Hippocampal formation (tissue), 2 donors: ENCODE results near the gene CHD9NB.

Experiments used
- DNase-seq, 2 donors: peaks; one replicate each; lab custom pipeline; 2025; lab: John Stamatoyannopoulos, UW

CHD9NB gene

DNA sequence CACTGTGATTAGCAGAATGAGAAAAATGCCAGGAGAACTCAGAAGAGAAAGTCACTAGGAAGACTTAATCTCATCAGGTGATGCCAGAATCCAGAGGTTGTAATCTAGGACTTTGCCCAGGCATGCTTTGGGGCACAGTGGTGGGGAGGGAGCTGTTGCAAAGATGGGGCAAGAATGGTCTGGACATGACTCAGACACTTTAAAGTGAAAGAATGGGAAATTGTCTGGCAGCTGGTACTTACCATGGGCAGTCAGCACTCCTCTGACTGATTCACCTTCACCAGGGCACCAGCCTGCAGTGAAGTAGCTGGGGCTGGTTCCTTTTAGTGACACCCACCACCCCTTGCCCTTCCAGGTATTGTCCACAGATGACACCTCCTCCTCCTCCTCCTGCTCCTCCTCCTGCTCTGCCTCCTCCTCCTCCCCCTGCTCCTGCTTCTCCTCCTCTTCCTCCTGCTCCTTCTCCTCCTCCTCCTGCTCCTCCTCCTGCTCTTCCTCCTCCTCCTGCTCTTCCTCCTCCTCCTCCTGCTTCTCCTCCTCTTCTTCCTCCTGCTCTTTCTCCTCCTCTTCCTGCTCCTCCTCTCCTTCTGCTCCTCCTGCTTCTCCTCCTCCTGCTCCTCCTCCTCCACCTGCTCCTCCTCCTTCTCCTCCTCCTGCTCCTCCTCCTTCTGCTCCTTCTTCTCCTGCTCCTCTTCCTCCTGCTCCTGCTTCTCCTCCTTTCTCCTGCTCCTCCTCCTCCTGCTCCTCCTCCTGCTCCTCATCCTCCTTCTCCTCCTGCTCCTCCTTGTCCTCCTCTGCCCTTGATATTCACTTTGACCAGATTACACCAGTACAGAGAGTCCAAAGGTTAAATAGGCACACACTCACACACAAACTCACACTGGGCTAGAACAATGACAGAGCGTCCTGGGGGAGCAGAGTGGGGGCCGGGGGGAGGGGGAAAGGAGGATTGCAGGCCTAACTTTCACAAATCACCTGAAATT is at the start of gene CHD9NB:
Gene CHD9NB, minus strand, starts transcription at position 379 of the 983 bp plus-strand sequence. CDS start 8,739 bp downstream, outside the sequence.
- no peak for DNase-seq

DNA sequence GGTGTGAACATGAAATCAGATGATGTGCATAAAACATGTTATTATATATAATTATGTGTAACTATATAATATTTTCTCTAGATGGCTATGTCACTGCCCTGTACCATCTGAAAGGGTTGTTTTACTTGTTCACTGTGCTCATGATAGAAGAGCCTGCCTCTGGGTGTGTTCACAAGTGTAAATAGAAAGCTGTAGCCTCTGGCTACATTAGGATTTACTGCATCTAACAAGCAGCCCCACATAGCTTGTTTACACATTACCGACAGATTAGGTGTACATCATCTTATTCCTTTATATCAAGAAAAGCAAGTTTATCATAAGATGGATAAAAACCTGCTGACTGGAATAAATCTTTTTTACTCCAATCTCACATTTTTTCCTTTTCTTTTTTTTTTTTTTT is 48.2 kb upstream of the CHD9NB start:
- no peak for DNase-seq

DNA sequence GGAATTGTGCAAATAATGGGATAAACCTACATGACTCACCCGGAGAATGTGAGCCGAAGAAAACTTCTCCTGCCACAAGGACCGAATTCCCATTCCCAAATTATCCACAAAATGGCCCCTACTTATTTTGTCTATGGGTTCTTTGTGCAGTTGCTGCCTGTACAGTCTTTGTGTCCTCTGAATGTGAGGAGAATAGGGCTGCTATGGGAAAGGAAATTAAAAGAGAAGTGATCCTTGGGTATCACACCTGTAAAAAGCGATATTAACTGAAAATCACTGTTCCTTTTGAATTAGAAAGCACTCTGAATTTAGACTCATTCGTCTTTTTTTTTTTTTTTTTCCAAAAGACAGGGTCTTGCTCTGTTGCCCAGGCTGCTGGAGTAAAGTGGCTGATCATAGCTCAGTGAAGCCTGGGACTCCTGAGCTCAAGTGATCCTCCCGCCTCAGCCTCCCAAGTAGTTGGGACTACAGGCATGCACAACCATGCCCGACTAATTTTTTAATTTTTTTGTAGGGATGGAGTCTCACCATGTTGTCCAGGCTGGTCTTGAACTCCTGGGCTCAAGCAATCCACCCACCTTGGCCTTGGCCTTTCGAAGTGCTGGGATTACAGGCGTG is 47.5 kb upstream of the CHD9NB start:
- no peak for DNase-seq

DNA sequence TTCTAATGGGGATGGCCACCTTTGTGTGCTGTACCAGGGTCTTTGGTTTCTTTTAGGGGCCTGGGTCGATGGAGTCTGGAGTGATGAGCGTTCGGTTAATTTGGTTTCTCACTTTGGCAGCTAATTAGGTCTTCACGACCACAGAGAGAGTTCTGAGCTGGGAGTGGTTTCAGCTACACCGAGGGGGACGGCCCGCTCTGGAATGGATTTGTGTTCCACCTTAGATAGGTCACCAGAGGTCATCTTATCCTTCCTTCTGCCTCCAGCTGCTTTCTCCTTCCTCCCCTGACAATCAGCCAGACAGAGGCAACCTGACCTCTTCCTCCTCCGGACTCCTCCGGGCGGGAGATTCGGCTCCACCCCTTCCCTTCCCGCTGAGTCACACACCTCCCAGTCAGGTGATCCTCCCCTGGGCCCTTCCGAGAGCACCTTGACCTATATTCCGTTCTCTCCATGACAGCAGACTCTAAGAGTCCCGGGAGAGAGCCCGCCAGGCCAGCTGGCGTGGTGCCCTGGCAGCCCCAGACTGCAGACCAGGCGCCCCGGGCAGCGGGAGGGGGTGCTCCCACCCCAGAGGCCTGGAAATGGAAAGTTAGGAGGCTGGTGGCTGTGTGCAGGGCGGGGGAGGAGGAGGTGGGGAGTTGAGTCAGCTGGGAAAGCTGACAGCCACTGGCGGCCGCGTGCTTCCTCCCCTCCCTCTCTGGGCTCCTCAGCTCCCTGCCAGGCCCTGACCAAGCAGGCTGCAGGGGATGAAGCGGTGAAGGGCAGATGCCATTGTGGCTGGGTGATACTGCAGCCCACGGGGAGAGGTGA is 46.8 kb upstream of the CHD9NB start:
- DNase-seq: peak; percentile 86 to 87

DNA sequence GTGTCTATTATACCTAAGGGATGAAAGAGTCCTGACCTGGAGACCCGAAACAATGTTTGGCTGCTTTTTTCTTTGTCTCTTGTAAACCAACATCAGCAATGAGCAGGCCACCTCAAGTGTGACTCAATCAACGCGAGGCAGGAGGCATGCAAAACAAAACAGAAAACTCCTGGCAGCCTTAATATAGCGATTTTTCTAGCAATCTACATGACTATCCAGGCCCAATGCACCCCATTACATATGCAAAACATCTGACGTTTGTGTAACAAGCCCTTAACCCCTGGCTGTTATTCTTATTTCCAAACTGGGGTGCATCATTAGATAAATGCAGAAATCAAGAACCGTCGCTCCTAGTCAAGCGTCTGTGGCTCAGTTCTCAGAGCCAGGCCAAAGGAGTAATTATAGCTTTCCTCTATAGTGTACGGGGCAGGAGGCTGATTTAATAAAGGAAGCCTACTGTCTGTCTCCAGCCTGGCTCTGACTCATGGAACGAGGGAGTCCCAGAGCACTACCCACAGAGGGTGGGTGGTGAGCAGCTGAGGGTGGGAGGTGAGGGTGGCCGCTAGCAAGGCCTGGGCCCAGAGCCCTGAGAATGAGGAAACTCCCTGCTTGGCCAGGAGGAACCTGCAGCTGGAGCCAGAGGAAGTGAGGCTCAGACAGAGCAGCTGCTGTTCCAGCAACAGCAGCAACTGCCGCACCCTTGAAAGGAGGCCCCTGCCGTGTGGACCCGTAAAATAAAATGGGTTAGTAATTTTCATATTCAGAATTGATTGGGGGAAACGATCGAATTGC is 46.0 kb upstream of the CHD9NB start:
- peak; percentile 58 to 60 for DNase-seq

DNA sequence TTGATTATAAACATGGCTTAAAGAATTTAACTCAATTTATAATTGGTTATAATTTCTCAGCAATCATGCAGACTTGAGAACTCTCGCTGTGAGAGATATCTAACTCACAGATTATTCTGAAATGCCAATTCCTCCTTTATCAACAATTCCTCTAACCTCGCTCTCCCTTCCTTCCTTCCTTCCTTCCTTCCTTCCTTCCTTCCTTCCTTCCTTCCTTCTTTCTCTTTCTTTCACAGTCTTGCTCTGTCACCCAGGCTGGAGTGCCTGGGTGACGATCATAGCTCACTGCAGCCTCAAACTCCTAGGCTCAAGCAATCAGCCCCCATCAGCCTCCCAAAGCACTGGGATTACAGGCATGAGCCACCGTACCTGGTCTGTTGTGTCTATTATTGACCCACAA is 44.5 kb upstream of the CHD9NB start:
- no peak for DNase-seq

DNA sequence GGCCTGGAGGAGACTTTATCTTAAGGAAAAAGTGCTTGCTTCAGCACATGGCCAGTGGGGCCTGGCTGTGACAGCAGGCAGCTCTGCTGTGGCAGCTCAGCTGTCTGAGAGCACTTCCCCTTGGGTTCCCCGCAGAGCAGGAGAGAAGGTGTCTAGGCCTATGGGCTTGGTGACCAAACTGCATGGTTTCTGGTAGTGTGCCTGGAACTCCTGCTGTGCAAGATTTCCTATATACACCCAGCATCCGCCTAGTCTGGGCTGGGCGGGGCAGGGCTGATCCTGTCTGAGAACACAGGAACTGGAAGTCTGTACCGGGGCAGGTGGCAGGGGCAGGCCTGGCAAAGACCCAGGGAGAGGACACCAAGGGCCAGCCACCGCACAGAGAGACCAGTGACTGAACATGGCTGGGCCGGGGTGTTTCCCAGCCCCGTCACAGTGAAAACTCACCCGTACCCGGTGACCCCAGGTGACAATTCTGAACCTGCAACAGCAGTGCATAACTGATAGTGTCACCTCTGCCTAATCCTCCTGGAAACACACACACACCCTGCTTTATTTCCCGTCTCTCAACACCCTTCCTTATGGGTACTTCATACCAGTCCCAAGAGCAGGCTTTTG is 41.4 kb upstream of the CHD9NB start:
- peak in 1 of 2 donors; percentile 58 for DNase-seq

DNA sequence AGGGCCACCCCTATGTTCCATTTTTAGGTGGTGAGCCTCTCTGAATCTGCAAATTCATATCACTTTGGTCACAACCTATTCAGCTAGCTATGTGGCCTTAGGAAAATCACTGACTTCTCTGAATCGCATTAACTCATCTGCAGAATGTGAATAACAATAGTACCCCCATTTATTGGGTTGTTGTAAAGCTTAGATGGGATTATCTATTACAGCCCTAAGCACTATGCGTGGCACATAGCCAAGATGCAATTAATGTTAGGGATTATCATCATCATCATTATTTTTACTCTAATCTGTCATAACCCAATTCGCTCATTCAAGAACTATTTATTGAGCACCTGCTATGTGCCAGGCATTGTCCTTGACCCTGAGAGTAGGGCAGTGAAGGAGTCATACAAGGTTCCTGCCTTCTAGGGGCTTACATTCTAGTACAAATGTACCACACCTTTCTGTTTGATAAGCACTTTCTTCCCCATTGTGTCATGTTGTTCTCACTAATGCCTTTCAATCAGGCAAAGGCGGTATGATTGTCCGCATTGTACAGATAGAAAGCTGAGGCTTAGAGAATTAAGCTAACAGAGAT is 40.6 kb upstream of the CHD9NB start:
- no peak for DNase-seq

DNA sequence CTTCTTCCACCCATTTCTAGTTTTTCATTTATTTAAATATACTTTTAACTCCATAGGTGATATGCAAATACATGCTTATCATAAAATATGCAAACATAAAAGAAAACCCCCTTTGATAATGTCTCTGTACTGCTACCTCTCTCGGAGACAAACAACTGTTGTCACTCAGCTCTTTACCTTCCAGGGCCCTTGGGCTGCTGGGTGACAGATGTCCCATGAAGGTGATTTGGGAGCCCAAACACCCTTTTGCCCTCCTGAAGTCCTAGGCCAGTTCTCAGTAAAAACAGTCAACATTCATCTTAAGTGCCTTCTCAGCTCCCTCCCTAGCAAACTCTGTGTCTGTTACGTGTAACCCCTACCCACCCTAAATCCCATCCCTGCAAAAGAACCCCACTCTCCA is 39.6 kb upstream of the CHD9NB start:
- no peak for DNase-seq

DNA sequence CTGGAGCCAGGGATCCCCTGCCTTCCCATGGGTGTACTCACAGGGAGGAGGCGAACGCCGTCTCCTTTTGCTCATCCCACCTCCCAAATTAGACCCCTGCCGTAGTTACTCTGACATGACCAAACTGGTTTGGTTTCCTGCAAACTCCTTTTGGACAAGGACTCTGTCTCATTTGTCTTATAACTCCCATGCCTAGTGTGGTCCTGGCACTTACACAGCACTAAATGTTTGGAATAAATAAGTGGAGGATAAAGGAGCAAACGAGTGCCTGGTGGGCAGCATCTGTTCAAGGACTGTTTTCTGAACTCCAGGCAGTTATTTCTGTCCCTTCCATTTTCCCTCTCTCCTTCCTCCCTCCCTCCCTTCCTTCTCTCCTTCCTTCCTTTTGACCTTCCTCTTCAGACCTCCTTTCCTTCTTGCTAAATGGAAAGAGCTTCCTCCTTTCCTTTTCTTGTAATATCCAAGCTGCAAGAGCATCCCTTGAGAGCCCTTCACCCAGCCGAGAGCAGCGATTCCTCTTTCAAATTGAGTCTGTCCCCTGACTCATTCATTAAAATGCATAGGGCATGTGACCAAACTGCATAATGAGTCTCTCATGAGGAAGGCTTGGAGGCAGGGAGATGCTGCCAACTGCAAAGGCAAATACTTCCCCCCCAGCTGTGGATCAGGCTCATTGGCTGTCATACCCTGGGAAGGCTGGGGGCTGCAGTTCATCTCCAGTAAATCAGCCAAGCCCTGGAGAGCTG is 38.9 kb upstream of the CHD9NB start:
- peak; percentile 77 to 91 for DNase-seq

DNA sequence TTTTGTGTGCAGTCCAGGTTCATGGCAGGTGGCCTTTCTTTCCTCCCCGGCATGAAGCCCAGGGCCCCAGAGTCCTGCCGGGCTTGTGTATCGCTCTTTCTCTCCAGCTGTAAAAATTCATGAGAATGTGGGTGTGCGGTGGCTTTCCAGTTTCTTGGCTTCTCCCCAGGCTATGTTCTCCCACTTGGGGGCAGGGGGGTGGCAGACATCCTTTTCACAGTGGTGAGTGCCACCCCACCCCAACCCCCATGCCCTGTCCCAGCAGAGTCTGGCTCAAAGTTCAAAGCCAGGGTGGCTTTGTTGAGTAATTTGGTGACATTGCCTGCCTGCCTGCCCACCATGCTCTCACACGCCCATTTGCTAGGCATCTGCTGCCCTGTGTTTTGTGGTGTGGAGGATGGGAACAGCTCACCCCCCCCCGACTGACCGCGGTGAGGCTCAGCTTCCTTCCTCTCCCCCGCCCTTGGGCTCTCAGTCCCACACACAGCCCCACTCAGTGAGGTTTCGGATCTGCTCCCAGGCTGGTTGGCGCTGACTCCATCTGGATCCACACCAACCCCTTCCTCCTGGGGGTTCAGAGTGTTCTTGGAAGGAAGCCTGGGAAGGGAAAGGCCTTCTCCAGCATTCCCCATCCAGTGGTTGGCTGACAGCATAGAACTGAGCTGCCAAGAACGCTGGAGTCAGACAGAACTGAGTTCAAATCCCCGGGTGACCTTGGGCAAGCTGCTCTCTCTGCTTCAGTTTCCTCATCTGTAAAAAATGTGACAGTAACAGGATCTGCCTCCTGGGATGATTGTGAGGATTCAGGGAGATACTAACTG is 38.1 kb upstream of the CHD9NB start:
- DNase-seq: peak; percentile 70 to 80

DNA sequence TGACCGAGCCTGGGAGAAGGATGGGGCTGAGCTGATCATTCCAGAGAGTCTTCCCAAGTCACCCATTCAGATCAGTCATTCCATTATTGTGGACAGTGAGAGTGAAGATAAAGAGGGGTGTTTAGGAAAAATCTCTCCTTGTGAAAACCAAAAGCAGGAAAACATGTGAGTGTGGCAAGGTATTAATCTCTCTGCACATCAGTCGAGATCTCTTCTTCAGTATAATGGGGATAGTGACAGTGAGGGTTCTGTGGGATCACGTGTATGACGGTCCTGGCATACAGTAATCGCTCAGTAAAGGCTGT is 37.5 kb upstream of the CHD9NB start:
- DNase-seq: no peak

DNA sequence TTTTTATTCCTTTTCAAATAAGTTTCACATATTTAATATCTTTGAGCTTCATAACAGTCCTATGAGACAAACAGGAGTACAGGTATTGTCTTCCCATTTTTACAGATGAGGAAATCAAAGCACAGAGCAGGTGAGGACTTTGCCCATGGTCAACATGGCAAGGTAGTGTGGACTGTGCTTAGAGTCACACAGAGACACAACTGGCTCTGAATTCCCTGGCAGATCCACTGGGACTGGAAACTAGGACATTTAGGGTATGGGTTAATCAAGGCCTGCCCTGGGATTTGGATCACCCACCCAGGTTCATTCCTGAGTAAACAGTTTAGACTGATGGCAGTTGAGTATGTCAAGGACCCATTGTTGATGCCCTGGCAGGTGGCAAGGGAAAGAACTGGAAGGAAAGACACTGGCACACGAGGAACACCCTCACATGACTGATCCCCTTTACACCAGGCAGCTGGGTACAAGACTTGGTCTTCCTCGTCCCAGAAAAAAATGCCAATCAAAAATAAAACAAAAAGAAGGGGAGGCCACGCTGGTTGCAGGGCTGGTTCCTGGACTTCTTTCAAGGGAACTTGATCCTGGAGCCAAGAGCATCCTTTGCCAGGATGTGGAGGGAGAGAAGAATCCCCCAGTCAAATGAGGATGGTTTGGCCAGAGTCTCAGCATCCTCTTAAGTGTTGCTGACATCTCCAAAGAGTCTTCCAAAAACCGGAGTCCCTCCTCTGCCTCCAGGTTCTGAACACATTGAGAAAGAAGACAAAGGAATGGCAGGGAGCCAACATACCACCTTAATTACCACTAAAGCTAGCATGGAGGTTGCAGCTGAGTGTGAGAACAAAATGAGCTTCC is 37.0 kb upstream of the CHD9NB start:
- peak; percentile 33 to 34 for DNase-seq

DNA sequence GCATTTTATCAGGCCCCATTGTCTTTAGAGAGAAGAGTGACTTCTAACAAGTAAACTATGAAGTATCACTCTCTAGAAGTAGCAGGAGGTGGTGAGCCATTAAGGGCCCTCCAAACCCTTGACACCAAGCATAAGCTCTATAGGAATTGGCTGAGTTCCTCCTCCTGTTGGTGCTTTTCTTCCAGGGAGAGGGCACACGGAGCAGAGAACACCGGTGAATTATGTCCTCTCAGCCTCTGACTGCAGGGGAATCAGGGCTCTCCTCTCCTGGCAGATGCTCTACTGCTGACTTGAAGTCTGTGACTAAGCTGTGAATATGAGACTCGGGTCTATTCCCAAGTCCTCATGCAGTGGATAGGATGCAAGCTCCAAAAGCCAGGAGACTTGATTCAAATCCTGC is 34.4 kb upstream of the CHD9NB start:
- no peak for DNase-seq

DNA sequence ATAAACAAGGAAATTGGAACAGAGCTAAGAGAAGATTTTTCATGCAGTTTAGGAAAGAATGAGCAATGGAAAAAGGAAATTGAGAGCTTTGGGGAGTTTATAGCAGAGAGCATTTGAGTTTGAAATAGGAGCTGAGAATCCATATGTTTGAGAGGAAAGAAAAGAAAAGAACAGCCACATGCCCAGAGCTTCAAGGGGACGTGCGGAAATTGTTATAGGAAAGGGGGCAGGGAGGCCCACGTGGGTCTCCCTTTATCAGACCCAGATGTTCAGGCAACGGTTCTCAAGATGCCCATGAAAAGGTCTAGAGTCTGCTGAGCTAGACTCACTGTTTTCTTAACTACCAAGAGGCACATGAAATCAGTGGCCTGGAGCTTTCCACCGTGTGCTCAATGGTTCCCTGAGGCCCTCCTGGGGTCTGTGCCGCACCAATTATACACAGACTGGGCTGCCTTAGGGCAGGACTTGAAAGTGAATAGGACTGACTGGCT is 33.3 kb upstream of the CHD9NB start:
- no peak for DNase-seq

DNA sequence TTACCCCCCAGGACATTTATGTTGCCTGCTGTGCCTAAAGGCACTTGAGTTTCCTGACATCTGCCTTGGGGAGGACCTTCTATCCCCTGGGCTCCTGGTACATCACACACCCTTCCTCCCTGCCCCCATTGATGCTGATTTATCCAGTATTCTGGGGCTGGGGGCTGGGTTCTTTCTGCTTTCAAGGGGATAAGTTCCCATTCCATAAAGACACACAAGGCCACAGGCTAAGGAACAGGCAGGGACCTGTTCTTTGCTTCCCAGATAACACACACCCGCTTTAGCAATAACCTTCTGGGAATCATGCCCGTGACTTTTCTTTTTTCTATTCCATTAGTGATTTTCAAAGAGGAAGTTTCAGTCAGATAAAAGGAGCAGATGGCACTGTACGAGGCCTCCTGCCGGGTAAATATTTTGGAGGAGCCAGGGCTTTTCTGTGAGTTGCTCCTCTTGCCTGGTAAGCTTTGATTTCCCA is 32.7 kb upstream of the CHD9NB start:
- no peak for DNase-seq

DNA sequence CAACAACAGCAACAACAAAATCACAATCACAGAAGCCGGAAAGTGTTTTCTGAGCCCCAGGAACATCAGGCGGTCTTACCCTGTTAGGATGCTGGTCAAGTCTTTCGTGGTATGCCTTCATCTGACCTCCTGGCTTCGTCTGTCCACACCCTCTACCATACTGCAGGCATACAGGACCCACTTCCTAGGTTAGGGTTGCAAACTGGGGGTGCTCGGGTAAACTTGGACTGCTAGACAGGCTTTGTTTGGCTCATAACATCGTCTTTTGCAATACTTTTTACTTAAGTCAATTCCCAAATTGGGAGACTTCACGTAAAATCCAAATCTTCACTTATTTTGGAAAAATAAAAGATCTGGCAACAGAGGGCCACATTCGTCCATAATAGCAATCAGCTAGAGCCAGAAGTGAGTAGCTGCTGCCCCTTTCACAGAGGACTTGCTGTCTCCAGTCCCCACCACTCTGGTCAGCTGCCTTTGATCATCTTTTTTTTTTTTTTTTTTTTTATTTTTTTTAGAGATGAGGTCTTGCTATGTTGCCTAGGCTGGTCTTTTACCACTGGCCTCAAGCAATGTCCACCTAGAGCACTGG is 32.1 kb upstream of the CHD9NB start:
- peak in 1 of 2 donors; percentile 25 for DNase-seq

DNA sequence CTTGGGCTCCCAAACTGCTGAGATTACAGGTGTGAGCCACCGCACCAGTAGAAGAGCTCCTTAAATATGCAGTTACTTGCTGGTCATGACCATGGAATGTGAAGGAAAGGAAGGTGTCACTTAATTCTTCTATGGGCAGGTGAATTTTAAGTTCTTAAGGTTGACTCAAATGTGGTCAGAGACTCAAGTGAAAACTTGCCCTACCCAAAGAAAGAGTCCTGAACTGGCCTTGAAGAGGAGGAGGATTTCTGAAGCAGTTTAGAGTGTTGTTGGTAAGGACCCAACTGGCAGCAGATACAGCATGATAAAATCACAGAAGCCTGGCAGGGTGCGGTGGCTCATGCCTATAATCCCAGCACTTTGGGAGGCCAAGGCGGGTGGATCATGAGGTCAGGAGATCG is 31.4 kb upstream of the CHD9NB start:
- DNase-seq: no peak
